SK-N-SH (cell line): Measurements from ENCODE around the gene CDH23.

Experiments used
- EP300 ChIP-seq, 2 experiments: IDR thresholded peaks; 2 replicates each; pipeline versions ENCODE4 v1.4.0 to v1.6.1; 2012; ENCODE audit warnings: borderline replicate concordance in 1 of 2, low read depth in 1 of 2, low read length in 1 of 2
- FOSL2 ChIP-seq: IDR thresholded peaks from 2 replicates; pipeline ENCODE4 v1.4.0; 2012; ENCODE audit warnings: low read depth, mild to moderate bottlenecking, moderate library complexity, borderline replicate concordance
- FOXM1 ChIP-seq: IDR thresholded peaks from 2 replicates; pipeline ENCODE4 v1.4.0; 2012; ENCODE audit warnings: low read depth, mild to moderate bottlenecking
- JUND ChIP-seq: IDR thresholded peaks from 2 replicates; pipeline ENCODE4 v1.4.0; 2012
- MEF2A ChIP-seq: IDR thresholded peaks from 2 replicates; pipeline ENCODE4 v1.4.0; 2012; ENCODE audit warnings: low read depth, borderline replicate concordance
- MXI1 ChIP-seq: IDR thresholded peaks from 2 replicates; pipeline ENCODE4 v1.6.1; 2012; ENCODE audit warnings: mild to moderate bottlenecking, low read depth, low read length, improper control_type of control experiment
- POLR2AphosphoS5 ChIP-seq: IDR thresholded peaks from 2 replicates; pipeline ENCODE4 v1.6.1; 2012; ENCODE audit warnings: low read depth, low read length
- TEAD4 ChIP-seq: IDR thresholded peaks from 2 replicates; pipeline ENCODE4 v1.4.0; 2012; ENCODE audit warnings: mild to moderate bottlenecking, borderline replicate concordance; ENCODE audit not compliant: insufficient read depth
- YY1 ChIP-seq: IDR thresholded peaks from 2 replicates; pipeline ENCODE4 v1.4.0; 2012; ENCODE audit warnings: low read depth, mild to moderate bottlenecking
- TF ChIP-seq, protein P1 (sequence below): IDR thresholded peaks from 2 replicates; pipeline ENCODE4 v1.6.1; 2012; ENCODE audit warnings: mild to moderate bottlenecking, low read depth, low read length, moderate library complexity
- TF ChIP-seq, protein P2 (sequence below): fragments of 200-600 bp; sonication (generic); IDR thresholded peaks from 2 replicates; pipeline ENCODE4 v1.6.1; 2017; ENCODE audit warnings: antibody characterized with exemption, mild to moderate bottlenecking, moderate library complexity
- TF ChIP-seq, protein P3 (sequence below): fragments of 150-350 bp; IDR thresholded peaks from 2 replicates; pipeline ENCODE4 v1.6.1; 2017; ENCODE audit warnings: antibody characterized with exemption, low read length, low read depth, borderline replicate concordance
- TF ChIP-seq, protein P4 (sequence below): IDR thresholded peaks from 2 replicates; pipeline ENCODE4 v1.4.0; 2012; ENCODE audit warnings: low read depth
- TF ChIP-seq, protein P5 (sequence below): IDR thresholded peaks from 2 replicates; pipeline ENCODE4 v1.4.0; 2012; ENCODE audit warnings: low read depth, borderline replicate concordance

DNA sequence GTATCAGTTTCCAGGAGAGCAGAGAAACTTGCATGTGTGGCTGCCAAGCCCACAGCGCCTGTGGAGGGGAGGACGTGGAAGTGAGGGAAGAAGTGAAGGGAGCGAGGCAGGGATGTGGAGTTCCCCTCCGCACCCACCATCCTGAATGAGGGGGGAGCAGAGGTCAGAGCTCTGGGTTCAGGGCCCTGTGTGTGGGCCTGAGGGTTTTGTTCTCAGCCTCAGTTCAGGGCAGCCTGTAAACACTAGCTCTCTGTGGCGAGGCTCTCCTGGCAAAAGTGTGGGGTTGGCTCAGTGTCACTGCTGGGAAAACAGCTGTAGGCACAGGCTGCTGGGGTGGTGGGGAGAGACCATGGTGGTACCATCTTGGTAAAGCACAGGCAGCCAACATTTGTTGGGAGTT, 214.4 kb downstream of the CDH23 start:
- TF ChIP-seq, protein P1, sequence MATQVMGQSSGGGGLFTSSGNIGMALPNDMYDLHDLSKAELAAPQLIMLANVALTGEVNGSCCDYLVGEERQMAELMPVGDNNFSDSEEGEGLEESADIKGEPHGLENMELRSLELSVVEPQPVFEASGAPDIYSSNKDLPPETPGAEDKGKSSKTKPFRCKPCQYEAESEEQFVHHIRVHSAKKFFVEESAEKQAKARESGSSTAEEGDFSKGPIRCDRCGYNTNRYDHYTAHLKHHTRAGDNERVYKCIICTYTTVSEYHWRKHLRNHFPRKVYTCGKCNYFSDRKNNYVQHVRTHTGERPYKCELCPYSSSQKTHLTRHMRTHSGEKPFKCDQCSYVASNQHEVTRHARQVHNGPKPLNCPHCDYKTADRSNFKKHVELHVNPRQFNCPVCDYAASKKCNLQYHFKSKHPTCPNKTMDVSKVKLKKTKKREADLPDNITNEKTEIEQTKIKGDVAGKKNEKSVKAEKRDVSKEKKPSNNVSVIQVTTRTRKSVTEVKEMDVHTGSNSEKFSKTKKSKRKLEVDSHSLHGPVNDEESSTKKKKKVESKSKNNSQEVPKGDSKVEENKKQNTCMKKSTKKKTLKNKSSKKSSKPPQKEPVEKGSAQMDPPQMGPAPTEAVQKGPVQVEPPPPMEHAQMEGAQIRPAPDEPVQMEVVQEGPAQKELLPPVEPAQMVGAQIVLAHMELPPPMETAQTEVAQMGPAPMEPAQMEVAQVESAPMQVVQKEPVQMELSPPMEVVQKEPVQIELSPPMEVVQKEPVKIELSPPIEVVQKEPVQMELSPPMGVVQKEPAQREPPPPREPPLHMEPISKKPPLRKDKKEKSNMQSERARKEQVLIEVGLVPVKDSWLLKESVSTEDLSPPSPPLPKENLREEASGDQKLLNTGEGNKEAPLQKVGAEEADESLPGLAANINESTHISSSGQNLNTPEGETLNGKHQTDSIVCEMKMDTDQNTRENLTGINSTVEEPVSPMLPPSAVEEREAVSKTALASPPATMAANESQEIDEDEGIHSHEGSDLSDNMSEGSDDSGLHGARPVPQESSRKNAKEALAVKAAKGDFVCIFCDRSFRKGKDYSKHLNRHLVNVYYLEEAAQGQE = no peak
- no peak for TF ChIP-seq POLR2AphosphoS5
- TF ChIP-seq, protein P2, sequence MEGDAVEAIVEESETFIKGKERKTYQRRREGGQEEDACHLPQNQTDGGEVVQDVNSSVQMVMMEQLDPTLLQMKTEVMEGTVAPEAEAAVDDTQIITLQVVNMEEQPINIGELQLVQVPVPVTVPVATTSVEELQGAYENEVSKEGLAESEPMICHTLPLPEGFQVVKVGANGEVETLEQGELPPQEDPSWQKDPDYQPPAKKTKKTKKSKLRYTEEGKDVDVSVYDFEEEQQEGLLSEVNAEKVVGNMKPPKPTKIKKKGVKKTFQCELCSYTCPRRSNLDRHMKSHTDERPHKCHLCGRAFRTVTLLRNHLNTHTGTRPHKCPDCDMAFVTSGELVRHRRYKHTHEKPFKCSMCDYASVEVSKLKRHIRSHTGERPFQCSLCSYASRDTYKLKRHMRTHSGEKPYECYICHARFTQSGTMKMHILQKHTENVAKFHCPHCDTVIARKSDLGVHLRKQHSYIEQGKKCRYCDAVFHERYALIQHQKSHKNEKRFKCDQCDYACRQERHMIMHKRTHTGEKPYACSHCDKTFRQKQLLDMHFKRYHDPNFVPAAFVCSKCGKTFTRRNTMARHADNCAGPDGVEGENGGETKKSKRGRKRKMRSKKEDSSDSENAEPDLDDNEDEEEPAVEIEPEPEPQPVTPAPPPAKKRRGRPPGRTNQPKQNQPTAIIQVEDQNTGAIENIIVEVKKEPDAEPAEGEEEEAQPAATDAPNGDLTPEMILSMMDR = no peak
- no peak for TF ChIP-seq YY1
- TF ChIP-seq, protein P3, sequence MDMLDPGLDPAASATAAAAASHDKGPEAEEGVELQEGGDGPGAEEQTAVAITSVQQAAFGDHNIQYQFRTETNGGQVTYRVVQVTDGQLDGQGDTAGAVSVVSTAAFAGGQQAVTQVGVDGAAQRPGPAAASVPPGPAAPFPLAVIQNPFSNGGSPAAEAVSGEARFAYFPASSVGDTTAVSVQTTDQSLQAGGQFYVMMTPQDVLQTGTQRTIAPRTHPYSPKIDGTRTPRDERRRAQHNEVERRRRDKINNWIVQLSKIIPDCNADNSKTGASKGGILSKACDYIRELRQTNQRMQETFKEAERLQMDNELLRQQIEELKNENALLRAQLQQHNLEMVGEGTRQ = no peak
- TF ChIP-seq, protein P4, sequence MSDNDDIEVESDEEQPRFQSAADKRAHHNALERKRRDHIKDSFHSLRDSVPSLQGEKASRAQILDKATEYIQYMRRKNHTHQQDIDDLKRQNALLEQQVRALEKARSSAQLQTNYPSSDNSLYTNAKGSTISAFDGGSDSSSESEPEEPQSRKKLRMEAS = no peak
- TF ChIP-seq, protein P5, sequence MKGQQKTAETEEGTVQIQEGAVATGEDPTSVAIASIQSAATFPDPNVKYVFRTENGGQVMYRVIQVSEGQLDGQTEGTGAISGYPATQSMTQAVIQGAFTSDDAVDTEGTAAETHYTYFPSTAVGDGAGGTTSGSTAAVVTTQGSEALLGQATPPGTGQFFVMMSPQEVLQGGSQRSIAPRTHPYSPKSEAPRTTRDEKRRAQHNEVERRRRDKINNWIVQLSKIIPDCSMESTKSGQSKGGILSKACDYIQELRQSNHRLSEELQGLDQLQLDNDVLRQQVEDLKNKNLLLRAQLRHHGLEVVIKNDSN = no peak
- TF ChIP-seq FOSL2 = no peak
- no peak for TF ChIP-seq TEAD4
- no peak for TF ChIP-seq EP300 (IDR thresholded peaks at IDR 0.05; ENCODE audit: borderline replicate concordance in 1 of 2, low read depth in 1 of 2, low read length in 1 of 2)
- no peak for TF ChIP-seq FOXM1
- TF ChIP-seq MXI1 = no peak
- no peak for TF ChIP-seq JUND
- TF ChIP-seq MEF2A = no peak
